Small intestine (tissue), 7 donors: ENCODE measurements around the gene CHD6. TPM values are rescaled to one million over a fixed set of nuclear protein-coding genes. Genes with fewer than 3 reads are reported as not detected.

Experiments
- DNase-seq, 2 donors: peaks; one replicate each; pipeline versions ENCODE4 v3.0.0 to v3.0.0-alpha.2; 2013
- FAIRE-seq: peaks from 2 replicates; lab custom pipeline; 2012; peaks lifted over from hg19 to GRCh38; lab: Jason Lieb, UNC
- H3K27ac ChIP-seq, 3 donors: one replicate each; pipeline ENCODE4 v1.5.1; 2013; ENCODE audit warnings: low read length in 2 of 3, mild to moderate bottlenecking in 2 of 3, control low read depth in 1 of 3, inconsistent platforms in 1 of 3, low read depth in 1 of 3, moderate library complexity in 1 of 3
- H3K27me3 ChIP-seq, 3 donors: one replicate each; pipeline ENCODE4 v1.6.1; 2013; ENCODE audit warnings: low read length in 3 of 3, inconsistent platforms in 1 of 3; ENCODE audit not compliant: control insufficient read depth in 3 of 3, insufficient read depth in 3 of 3
- H3K36me3 ChIP-seq, 3 donors: one replicate each; pipeline ENCODE4 v1.6.1; 2013; ENCODE audit warnings: low read length in 3 of 3, inconsistent platforms in 1 of 3, low read depth in 1 of 3, mild to moderate bottlenecking in 1 of 3, moderate library complexity in 1 of 3; ENCODE audit not compliant: control insufficient read depth in 3 of 3, insufficient read depth in 2 of 3
- H3K4me1 ChIP-seq, 3 donors: one replicate each; pipeline ENCODE4 v1.6.1; 2013; ENCODE audit warnings: low read length in 2 of 3, inconsistent platforms in 1 of 3, low read depth in 1 of 3, mild to moderate bottlenecking in 1 of 3, moderate library complexity in 1 of 3; ENCODE audit not compliant: control insufficient read depth in 3 of 3, insufficient read depth in 2 of 3
- H3K4me3 ChIP-seq, 3 donors: one replicate each; pipeline ENCODE4 v1.5.1; 2013; ENCODE audit warnings: low read length in 3 of 3, control low read depth in 1 of 3, inconsistent platforms in 1 of 3, low read depth in 1 of 3, mild to moderate bottlenecking in 1 of 3, moderate library complexity in 1 of 3
- H3K9me3 ChIP-seq, 2 donors: one replicate each; pipeline ENCODE4 v1.6.1; 2013; ENCODE audit warnings: low read depth in 1 of 2, low read length in 1 of 2; ENCODE audit not compliant: control insufficient read depth in 2 of 2, insufficient read depth in 1 of 2
- WGBS, 3 donors: extraction: QIAGEN DNeasy Blood & Tissue Kit; methylation state at CpG; one replicate each; pipeline ENCODE4 v1.1.7; 2013; 5-methylcytosine and 5-hydroxymethylcytosine counted together
- polyA plus RNA-seq, 4 donors: library from polyadenylated mRNA; stranded (reverse) in 3 of 4; unstranded in 1 of 4; fragments of 200-250 nt in 3 of 4; fragments of 120-200 nt in 1 of 4; gene quantifications; one replicate each; pipeline versions ENCODE4 v1.2.1 to v1.2.3, GENCODE V29; 2013
- donor health status: healthy with polysubstance abuse.
- donor health status: control.
- donor health status: control.
- donor health status: Bipolar disorder and iron deficiency.
- donor health status: healthy.

CHD6 gene
- polyA plus RNA-seq, 4 donors, result 5.3 to 46.7 (median 16.1) TPM

DNA sequence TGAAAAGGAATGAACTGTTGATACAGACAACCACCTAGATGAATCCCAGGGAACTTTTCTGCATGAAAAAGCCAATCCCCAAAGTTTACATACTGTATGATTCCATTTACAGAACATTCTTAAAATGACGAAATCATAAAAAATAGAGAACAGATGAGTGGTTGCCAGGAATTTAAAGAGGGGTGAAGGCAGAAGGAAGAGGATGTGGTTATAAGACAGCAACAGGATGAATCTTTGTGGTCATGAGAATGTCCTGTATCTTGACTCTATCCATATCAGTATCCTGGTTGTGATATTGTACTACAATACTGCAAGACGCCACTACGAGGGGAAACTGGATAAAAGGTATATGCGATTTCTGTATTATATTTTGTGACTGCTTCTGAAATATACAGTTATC, 181.5 kb downstream of the CHD6 start:
- peaks cover 0 to 3% (median 0%) of the 10 kb centered on the region in 3 donors for H3K4me1 ChIP-seq
- H3K4me3 ChIP-seq, result no peak overlapping the region
- no peak overlapping the region for H3K27ac ChIP-seq
- no peak for DNase-seq
- WGBS, 3 donors, result 81 to 95% (median 85%) methylated on average over 4 of the region's 4 CpGs
- no peaks in the 10 kb centered on the region for H3K27me3 ChIP-seq
- H3K9me3 ChIP-seq, result no peaks in the 10 kb centered on the region
- peaks cover 8 to 33% (median 8%) of the 10 kb centered on the region in 3 donors for H3K36me3 ChIP-seq
- FAIRE-seq, result no peak

DNA sequence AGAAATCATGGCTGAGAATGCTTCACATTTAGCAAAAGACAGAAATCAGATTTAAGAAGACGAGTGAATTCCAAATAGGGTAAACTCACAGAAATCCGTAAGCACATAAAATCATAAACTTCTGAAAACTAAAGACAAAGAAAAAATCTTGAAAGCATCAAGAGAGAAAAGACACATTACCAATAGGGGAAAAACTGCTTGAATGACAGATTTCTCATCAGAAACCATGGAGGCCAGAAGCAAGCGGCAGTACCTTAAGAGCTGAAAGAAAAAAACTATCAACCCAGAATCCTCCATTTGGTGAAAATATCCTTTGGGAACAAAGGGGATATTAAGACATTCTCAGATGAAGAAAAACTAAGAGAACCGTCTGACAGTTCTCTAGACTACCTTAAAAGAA, 185.0 kb downstream of the CHD6 start:
- no peaks in the 10 kb centered on the region for H3K9me3 ChIP-seq
- no peaks in the 10 kb centered on the region for H3K27me3 ChIP-seq
- peaks cover 0 to 3% (median 0%) of the 10 kb centered on the region in 3 donors for H3K4me1 ChIP-seq
- H3K27ac ChIP-seq, result no peak overlapping the region
- no peak for FAIRE-seq
- H3K36me3 ChIP-seq, result peaks cover 2 to 16% (median 5%) of the 10 kb centered on the region in 3 donors
- WGBS, 3 donors, result 80 to 86% (median 86%) methylated on average over 4 of the region's 4 CpGs
- no peak overlapping the region for H3K4me3 ChIP-seq
- DNase-seq, result no peak

DNA sequence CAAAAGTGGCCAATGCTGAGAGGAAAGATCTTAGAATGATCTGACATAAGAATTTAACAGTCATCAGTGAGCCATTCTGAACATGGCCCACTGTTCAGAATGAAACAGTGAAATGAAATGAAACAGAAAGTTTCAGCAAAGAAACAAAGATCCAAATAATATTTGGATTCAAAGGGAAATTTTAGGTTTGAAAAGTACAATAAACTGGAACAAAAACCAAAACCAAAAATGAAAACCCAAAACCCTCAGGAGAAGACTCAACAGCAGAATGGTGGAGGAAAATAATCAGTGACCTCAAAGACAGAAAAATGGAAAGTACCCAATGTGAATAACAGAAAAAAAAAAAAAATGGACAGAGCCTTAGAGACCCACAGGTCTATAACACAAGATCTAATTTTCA, 185.4 kb downstream of the CHD6 start:
- H3K27ac ChIP-seq, result no peak overlapping the region
- H3K4me3 ChIP-seq, result no peak overlapping the region
- H3K9me3 ChIP-seq, result no peaks in the 10 kb centered on the region
- no peak for DNase-seq
- FAIRE-seq, result no peak
- peaks cover 2 to 17% (median 5%) of the 10 kb centered on the region in 3 donors for H3K36me3 ChIP-seq
- no peaks in the 10 kb centered on the region for H3K27me3 ChIP-seq
- peaks cover 0 to 3% (median 0%) of the 10 kb centered on the region in 3 donors for H3K4me1 ChIP-seq

DNA sequence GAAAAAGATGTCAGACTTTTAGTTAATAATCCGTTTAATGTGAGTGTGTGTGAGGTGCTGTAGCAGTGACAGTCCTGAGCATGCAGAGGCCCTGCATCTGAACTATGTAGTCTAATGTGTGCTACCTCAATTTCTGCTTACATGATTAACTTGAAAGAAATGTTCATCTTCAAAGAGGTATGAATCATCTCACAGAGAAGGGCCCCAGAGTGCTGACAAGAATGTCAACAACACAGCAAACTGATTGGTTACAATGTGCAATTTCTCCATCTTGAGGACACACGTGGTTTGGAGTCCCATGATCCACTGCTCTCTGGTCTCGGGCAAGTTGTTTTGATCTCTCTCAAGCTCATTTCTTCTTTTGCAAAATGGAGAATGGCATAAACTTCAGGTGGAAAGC, 189.9 kb downstream of the CHD6 start:
- peaks cover 0 to 6% (median 0%) of the 10 kb centered on the region in 3 donors for H3K4me1 ChIP-seq
- peaks cover 0 to 15% (median 3%) of the 10 kb centered on the region in 3 donors for H3K36me3 ChIP-seq
- no peaks in the 10 kb centered on the region for H3K27me3 ChIP-seq
- DNase-seq (peak in 1 of 2 donors; percentile 42), FAIRE-seq (no peak)
- no peak overlapping the region for H3K4me3 ChIP-seq
- no peak overlapping the region for H3K27ac ChIP-seq
- 55 to 69% (median 61%) methylated on average over 3 of the region's 3 CpGs for WGBS, 3 donors
- no peaks in the 10 kb centered on the region for H3K9me3 ChIP-seq

DNA sequence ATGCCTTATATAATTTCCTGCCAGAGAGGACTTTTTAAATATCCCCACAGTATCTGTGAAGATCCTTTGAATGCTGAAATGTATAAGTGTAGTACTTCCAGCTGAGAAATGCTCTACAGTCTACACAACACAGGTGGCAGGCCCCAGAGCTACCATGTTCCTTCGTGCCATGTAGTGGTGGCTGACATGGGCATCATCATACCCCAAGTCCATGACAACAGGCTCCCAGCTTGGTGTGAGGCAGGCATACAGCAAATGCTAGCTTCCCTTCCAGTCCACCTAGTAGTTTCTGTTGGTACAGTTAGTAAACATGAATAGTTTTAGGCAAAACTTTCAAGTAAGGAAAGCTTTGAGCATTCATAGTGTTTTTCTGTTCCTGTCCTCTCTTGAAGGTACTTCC, 190.3 kb downstream of the CHD6 start:
- WGBS, 3 donors, result 57 to 80% (median 58%) methylated on average over 1 of the region's 1 CpG
- no peak overlapping the region for H3K4me3 ChIP-seq
- H3K27ac ChIP-seq, result no peak overlapping the region
- peaks cover 0 to 6% (median 0%) of the 10 kb centered on the region in 3 donors for H3K4me1 ChIP-seq
- DNase-seq (no peak), FAIRE-seq (no peak)
- H3K36me3 ChIP-seq, result peaks cover 0 to 15% (median 3%) of the 10 kb centered on the region in 3 donors
- H3K27me3 ChIP-seq, result no peaks in the 10 kb centered on the region
- no peaks in the 10 kb centered on the region for H3K9me3 ChIP-seq

DNA sequence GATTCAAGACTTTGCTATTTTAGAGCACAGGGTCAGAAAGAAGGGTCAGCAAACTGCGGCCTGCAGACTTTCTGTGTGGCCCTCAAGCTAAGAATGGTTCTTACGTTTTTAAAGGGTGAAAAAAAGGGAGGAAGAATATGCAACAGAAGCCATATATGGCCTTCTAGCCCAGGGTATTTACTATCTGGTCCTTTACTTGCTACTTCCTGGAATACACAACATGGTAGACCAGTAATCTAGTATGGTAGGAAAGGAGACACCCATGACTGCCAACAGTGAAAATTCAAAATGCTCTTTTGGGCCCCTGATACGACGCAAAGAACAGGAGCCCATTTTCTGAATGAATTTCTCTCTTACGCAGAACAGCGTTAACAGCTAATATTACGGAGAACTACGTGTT, 191.2 kb downstream of the CHD6 start:
- Histone ChIP-seq H3K36me3 (peaks cover 0 to 21% (median 3%) of the 10 kb centered on the region in 3 donors), H3K27ac (no peak overlapping the region), H3K4me3 (no peak overlapping the region), H3K9me3 (no peaks in the 10 kb centered on the region), H3K4me1 (peaks cover 0 to 8% (median 0%) of the 10 kb centered on the region in 3 donors), H3K27me3 (no peaks in the 10 kb centered on the region)
- WGBS, 3 donors, result 92 to 95% (median 94%) methylated on average over 8 of the region's 8 CpGs
- no peak for FAIRE-seq
- DNase-seq, result no peak

DNA sequence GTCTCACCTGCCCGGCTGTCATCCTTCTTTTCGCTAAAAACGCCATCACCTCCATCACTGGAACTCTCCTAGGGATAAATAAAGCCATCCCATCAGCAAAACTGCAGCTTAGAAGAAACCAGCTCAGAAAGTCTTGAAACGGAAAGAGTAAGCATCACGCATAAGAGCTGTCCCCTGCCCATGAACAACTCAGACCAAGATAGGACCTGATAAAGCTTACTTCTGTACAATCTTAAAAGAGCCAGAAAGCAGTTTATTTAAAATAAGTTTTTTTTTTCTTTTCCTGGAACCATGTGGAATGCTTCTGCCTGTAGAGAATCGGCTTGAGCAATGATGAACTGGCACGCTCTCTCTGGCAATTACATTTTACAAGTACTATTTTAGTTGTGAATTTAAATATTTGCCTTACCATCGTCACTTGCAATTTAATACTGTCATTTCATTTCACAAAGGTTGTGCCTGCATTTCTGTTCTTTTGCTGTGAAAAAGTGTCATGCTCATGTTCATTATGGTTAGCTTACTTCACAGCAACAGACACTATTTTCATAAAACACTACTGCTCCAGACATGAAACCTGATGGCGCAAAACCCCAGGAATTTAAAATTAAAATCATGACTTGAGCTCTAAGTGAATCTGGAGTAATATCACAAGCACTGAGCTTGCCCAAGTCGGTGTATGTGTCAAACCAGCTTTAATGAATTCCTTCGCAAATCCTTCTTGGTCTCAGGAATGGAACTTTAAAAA, 191.9 kb downstream of the CHD6 start:
- FAIRE-seq, result no peak
- WGBS, 3 donors, result 86 to 90% (median 89%) methylated on average over 11 of the region's 11 CpGs
- Histone ChIP-seq H3K9me3 (no peaks in the 10 kb centered on the region), H3K4me3 (no peak overlapping the region), H3K4me1 (peaks cover 0 to 8% (median 0%) of the 10 kb centered on the region in 3 donors), H3K27me3 (no peaks in the 10 kb centered on the region), H3K27ac (peak overlapping the region in 1 of 3 donors; percentile 48), H3K36me3 (peaks cover 0 to 27% (median 2%) of the 10 kb centered on the region in 3 donors)
- no peak for DNase-seq

DNA sequence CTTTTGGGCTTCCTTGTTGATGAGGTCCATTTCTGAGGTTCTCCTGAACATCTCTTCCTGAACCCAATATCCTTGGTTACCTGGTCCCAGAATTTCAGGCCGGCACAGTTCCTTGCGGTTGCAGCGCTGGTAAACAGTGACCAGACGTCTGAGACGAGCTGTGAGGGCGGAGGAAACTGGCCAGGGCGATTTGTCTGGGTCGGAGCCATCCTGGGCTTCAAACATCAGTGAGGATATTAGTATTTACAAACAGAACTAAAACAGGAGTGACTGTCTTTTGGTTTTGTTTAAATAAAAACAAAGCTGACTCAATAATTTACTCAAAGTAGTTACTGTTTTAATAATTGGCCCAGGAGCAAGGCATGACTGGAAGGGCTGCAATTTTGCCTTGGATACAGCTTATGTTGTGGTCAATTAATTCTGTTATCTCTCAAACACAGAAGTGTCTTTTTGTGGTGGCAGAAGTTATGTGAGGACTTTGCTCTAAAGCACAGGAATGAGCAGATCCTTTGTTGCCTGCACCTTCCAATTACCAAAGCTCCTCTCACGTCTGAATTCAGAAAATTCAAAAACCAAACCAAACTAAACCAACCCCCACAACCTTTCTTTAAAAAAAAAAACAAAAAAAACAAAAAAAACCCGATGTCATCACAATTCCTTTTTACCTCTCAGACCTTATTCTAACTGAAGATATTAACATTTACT, 192.8 kb downstream of the CHD6 start:
- H3K36me3 ChIP-seq, result peaks cover 0 to 35% (median under 1%) of the 10 kb centered on the region in 3 donors

More for the DNA sequence above, 192.8 kb downstream of the CHD6 start:
- Histone ChIP-seq H3K27me3 (no peaks in the 10 kb centered on the region), H3K27ac (peak overlapping the region in 1 of 3 donors; percentile 35), H3K9me3 (no peaks in the 10 kb centered on the region), H3K4me1 (peaks cover 0 to 8% (median 0%) of the 10 kb centered on the region in 3 donors), H3K4me3 (no peak overlapping the region)
- peak; percentile 27 to 29 for DNase-seq
- WGBS, 3 donors, result 32 to 50% (median 50%) methylated on average over 10 of the region's 10 CpGs
- no peak for FAIRE-seq
